ENCODE measurements around the gene CCDC85C. TPM values are rescaled to one million over a fixed set of nuclear protein-coding genes. Genes with fewer than 3 reads are reported as not detected.

CCDC85C gene
- total and polyA plus RNA-seq, 8 donors: 10.5 to 28.6 (median 15.9) TPM

GRCh38 chr14:99566390-99567354 lies 37.3 kb downstream of the CCDC85C start:
- H3K36me3 ChIP-seq: no peaks in the 10 kb centered on the region
- TF ChIP-seq CTCF (IDR thresholded peaks at IDR 0.05) (no peak), EP300 (IDR thresholded peaks at IDR 0.05) (no peak), POLR2A (IDR thresholded peaks at IDR 0.05) (no peak)
- no peak overlapping the region for H3K4me3 ChIP-seq
- DNase-seq: no peak
- 79 to 84% (median 83%) methylated on average over 11 to 20 of the region's 20 CpGs for WGBS, 5 donors
- H3K27me3 ChIP-seq: no peaks in the 10 kb centered on the region
- peak overlapping the region in 4 of 5 donors; percentile 17 to 83 (median 64) for H3K27ac ChIP-seq
- H3K9me3 ChIP-seq: no peaks in the 10 kb centered on the region
- H3K4me1 ChIP-seq: peaks cover 82 to 100% (median 94%) of the 10 kb centered on the region in 4 donors
- intact Hi-C loops (cut with DNase I; ENCODE audit: low total_unique reads): loop anchor here (5.0 kb wide), 1 partner anchor 36 kb away; the partner anchor contains the start of gene CCDC85C

GRCh38 chr14:99566009-99566389 lies 38.0 kb downstream of the CCDC85C start:
- no peaks in the 10 kb centered on the region for H3K36me3 ChIP-seq
- intact Hi-C loops (cut with DNase I; ENCODE audit: low total_unique reads): loop anchor here (5.0 kb wide), 1 partner anchor 36 kb away; the partner anchor contains the start of gene CCDC85C
- no peak overlapping the region for H3K4me3 ChIP-seq
- WGBS, 5 donors: 29 to 41% (median 34%) methylated on average over 4 to 7 of the region's 7 CpGs
- TF ChIP-seq CTCF (IDR thresholded peaks at IDR 0.05) (no peak), EP300 (IDR thresholded peaks at IDR 0.05) (no peak), POLR2AphosphoS5 (IDR thresholded peaks at IDR 0.05) (no peak), POLR2A (IDR thresholded peaks at IDR 0.05) (no peak)
- peaks cover 83 to 100% (median 94%) of the 10 kb centered on the region in 4 donors for H3K4me1 ChIP-seq
- H3K27me3 ChIP-seq: no peaks in the 10 kb centered on the region
- peak in 1 of 2 donors; percentile 77 for DNase-seq
- peak overlapping the region in 4 of 5 donors; percentile 48 to 83 (median 76) for H3K27ac ChIP-seq
- H3K9me3 ChIP-seq: no peaks in the 10 kb centered on the region

GRCh38 chr14:99565383-99565782 lies 38.6 kb downstream of the CCDC85C start:
- peak overlapping the region; percentile 37 to 83 (median 73) for H3K27ac ChIP-seq
- no peak for TF ChIP-seq EP300 (IDR thresholded peaks at IDR 0.05)
- no peak for TF ChIP-seq CTCF (IDR thresholded peaks at IDR 0.05)
- no peak for TF ChIP-seq POLR2AphosphoS5 (IDR thresholded peaks at IDR 0.05)
- no peak for TF ChIP-seq POLR2A (IDR thresholded peaks at IDR 0.05)
- intact Hi-C loops (cut with DNase I; ENCODE audit: low total_unique reads): loop anchor here (5.0 kb wide), 1 partner anchor 37 kb away; the partner anchor contains the start of gene CCDC85C
- DNase-seq: no peak
- H3K4me1 ChIP-seq: peaks cover 83 to 100% (median 94%) of the 10 kb centered on the region in 4 donors
- H3K27me3 ChIP-seq: no peaks in the 10 kb centered on the region
- 80 to 97% (median 87%) methylated on average over 4 of the region's 4 CpGs for WGBS, 5 donors
- no peak overlapping the region for H3K4me3 ChIP-seq
- H3K36me3 ChIP-seq: no peaks in the 10 kb centered on the region
- H3K9me3 ChIP-seq: no peaks in the 10 kb centered on the region

- Histone ChIP-seq H3K4me3 (peak overlapping the region in 1 of 4 donors; percentile 11), H3K27me3 (no peaks in the 10 kb centered on the region), H3K36me3 (no peaks in the 10 kb centered on the region), H3K27ac (peak overlapping the region; percentile 37 to 83 (median 73)), H3K9me3 (no peaks in the 10 kb centered on the region), H3K4me1 (peaks cover 83 to 100% (median 94%) of the 10 kb centered on the region in 4 donors)
- no peak for TF ChIP-seq CTCF (IDR thresholded peaks at IDR 0.05)
- no peak for TF ChIP-seq POLR2A (IDR thresholded peaks at IDR 0.05)
- no peak for TF ChIP-seq POLR2AphosphoS5 (IDR thresholded peaks at IDR 0.05)
- TF ChIP-seq EP300 (IDR thresholded peaks at IDR 0.05): no peak
- WGBS, 5 donors: 14 to 51% (median 43%) methylated on average over 8 to 14 of the region's 14 CpGs
- DNase-seq: no peak
- intact Hi-C loops (cut with DNase I; ENCODE audit: low total_unique reads): loop anchor here (5.0 kb wide), 1 partner anchor 37 kb away; the partner anchor contains the start of gene CCDC85C
Observed at GRCh38 chr14:99564926-99565259, 39.1 kb downstream of the CCDC85C start.
